Muscle of arm (tissue), 12 donors: ENCODE measurements around the gene ERBB4. TPM values are rescaled to one million over a fixed set of nuclear protein-coding genes. Genes with fewer than 3 reads are reported as not detected.
A peak's percentile ranks its signal among the peaks of the same experiment; 100 is the strongest.
"Not testable (repeated sequence)": the region's sequence is repeated elsewhere in the genome, so short reads cannot be mapped to it uniquely, and the experiment has no call there.

Source experiments
- DNase-seq: peaks from one replicate; pipeline ENCODE4 v3.0.0-alpha.2; 2013
- polyA plus RNA-seq, 12 donors: library from polyadenylated mRNA; unstranded; fragments of 120-200 nt; gene quantifications; one replicate each; pipeline ENCODE4 v1.2.1, GENCODE V29; 2013; ENCODE audit not compliant: insufficient read length in 12 of 12

Gene ERBB4
- polyA plus RNA-seq, 12 donors = 3.1 to 16.0 (median 10.8) TPM; not detected in 1

DNA sequence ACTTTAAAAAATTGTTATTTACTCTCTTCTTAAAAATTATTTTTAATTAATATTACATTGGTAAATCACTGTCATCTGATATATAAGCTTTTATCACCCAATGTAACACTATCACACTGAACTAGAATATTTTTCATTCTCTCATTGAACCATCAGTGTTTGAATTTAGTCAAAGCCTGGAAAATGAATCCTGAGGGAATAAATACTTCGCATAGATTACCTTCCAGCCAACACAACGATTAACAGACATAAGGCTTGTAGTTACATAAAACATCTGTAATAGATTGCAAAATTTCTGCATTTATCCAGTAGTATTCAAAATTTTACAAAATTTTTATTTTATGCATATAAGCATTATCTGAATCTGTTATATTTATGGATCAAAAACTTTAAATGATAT is 314.9 kb downstream of the ERBB4 start:
- no peak for DNase-seq

DNA sequence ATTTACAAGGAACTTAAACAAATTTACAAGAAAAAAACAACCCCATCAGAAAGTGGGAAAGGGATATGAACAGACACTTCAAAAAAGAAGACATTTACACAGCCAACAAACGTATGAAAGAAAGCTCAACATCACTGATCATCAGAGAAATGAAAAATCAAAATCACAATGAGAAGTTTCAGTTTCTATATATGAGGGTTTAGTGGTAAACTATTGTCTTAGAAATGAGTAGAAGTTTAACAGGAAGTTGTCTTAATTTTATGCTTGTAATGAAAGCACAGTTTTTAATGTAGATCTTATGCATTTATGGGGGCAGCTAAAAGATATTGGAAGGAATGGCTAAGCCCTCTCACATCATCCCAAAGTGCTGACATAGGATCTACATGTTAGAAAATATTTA is 325.4 kb downstream of the ERBB4 start:
- no peak for DNase-seq

DNA sequence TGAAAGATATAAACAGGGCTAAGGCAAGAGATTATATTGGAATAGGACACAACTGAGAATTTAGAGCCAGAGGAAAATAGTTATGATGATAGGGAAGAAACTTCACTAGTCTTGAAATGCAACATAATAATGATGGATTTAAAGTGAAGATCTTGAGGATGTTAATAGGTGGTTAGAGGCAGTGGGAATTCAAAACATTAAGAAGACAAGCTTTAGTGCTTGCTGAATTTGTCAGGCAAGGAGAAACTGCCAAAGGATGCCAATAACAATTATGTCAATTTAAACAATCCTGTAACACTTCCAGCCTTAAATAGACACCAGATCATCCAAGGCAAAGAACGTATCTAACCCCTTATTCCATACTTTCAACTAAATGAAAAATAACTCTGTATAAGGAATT is 330.1 kb downstream of the ERBB4 start:
- DNase-seq = no peak

DNA sequence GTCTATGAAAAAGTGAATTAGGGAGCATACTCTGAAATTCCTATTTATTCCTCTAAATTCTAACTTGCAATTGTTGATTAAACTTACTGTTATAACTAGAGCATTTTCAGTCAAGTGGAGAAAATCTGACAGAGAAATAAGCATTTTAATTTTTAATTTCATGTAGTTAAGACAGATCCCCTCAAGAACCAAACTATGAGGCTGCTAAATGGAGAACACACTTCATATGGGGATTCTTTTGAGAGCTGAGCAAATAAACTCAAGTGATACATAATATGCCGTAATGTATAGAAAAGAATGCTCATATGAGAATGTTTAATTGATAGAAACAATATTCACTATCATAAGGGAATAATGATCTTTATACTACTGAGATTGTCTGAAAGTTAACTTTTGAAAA is 340.8 kb downstream of the ERBB4 start:
- no peak for DNase-seq

DNA sequence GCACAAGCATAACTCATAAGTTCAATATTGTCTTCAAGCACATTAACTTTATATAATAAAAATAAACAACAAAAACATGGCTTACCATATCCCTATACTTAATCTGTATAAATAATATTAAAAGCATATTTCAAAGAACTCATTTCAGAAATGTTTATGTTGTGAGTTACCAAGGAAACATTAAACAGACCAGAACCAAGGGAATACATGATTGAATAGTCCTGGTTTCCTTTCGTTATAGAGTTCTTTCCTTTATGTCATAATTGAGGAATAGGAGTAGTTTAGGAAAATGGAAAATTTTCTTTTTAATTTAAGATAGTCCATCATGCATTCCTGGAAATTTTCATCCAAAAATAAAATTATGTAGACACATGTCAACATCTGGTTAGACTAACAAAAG is 343.0 kb downstream of the ERBB4 start:
- DNase-seq = peak; percentile 15

DNA sequence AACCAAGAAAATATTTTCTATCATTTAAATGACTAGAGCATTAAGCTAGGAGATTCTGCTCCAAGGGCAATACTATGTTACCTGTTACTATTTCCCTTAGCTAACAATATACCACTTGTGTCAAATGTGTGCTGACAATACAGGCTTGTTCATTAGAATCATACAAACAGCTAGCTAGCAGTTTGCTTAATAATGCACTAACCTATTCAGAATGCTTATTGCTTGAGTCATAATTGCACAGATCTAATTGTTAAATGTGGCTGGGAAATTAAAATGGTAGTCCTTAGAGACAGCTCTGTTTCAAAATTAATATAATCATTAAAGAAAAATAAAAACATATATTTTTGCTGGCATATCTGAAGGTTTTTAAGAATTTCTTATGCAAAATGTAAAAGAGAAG is 344.2 kb downstream of the ERBB4 start:
- no peak for DNase-seq

DNA sequence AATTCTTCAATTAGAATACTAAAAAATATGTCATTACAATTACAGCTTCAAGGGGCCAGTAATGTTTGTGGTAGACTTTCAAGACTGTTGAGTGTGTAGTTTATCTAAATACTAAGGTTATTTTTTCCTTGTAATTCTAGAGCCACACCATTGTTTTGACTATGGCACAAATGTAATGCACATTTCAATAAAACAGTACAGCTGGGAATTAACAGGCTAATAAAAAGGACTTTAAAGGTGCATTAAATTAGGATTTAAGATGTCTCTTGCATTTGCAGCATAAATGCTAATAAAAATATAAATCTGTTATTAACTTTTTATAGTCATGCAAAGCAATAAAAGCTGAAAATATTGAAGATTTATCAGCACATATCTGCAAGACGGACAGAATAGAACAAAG is 344.8 kb downstream of the ERBB4 start:
- DNase-seq = no peak

DNA sequence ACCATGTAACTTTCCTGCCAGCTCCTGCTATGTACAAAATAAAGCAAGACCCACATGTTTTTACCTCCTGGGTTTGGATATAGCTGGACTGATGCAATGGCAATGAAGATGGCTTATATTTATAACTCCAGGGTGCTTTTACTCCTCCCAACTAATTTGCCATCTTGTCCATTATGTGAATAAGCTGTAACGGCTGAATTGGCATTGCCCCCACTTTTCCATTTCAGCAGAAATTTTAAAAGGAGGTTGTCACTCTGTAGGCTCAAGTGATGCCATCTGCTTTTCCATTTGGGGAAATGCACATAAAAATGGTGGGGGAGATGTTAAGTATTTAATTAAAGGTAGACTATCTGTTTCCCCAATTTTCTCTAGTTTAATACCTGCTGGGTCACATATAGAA is 345.5 kb downstream of the ERBB4 start:
- no peak for DNase-seq

DNA sequence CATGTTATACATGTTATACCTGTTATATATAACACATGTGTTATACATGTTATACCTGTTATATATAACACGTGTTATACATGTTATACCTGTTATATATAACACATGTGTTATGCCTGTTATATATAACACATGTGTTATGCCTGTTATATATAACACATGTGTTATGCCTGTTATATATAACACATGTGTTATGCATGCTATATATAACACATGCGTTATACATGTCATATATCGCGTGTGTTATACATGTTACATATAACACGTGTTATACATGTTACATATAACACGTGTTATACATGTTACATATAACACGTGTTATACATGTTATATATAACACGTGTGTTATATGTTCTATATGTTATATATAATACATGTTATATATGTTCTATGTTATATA is 347.2 kb downstream of the ERBB4 start:
- DNase-seq = not testable (repeated sequence)

DNA sequence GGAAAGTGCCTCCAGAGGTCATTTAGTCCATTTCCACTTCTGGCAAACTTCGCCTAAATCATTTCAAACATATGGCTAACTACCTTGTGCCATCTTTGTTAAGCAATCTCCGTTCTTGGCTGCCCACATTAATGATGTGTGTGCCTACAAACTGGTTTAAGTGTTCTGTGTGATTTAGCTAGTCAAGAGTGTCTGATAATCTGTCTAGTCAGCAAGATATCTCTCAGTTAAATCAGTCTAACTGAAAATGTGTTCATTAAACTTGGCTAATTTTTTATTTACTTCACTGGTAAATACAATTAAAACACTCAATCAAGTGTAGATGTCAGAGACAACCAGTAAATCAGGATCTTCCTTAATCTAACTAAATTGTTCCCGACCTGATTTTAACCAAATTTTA is 352.4 kb downstream of the ERBB4 start:
- DNase-seq = no peak

DNA sequence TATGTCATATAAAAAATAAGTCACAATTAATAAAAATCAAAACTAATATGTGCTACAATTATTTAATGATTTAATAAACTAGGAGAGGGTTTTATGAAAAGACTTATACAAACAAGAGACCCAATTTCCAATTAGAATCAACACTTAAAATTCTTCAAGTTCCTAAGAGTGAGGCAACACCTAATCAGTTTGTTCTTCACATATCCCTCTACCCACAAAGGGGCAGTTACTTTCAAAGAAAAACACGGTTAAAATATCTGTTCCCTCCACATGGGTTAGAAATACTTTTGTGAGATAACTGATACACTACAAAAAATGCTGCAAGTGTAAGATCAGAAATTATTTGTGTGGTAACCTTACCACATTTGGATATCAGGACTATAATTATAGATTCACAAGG is 357.0 kb downstream of the ERBB4 start:
- no peak for DNase-seq

DNA sequence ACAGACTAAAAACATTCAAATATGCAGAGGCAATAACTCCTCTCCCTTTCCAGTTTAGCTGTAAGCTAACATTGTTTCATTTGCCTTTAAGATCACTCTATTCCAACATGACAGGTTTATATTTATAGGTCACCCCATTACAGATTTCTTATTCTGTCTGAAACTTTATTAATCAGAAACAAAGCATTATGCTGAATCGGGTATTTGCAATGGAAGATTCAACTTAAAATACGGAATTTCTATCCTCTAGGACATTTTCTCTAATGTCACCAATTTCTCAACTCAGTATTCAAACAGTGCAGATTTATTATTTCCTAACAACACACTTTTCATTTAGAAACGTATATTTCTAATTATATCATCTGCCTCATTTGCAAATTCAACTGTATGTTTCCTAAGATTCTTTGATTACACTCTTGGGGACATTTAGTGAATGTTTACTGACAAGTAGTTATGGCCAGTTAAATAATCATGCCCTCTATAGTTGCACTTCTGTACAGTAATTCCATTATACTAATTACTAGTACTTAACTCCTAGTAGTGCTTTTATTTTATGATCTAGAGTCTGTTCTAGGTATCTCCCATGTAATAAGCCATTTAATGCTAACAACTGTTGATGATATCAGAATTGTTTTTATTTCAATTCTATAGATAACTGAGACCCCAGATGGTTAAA is 358.1 kb downstream of the ERBB4 start:
- no peak for DNase-seq

DNA sequence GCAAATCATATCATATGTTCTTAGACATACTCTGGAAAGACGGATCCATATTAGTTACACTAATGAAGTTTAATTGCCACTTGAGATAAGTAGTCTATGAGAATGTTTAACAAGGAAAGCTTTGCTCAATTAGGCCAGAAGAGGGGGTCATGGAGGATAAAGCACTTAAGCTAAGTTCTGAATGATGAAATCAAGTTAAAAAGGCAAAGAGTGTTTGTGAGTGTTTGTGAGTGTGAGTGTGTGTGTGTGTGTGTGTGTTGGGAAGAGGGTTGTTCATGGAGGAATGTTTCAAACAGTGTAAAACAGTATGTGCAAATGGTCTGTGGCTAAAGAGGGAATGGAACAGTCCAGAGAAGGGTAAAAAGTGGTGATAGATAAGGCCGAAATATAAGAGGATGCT is 360.9 kb downstream of the ERBB4 start:
- DNase-seq = no peak

DNA sequence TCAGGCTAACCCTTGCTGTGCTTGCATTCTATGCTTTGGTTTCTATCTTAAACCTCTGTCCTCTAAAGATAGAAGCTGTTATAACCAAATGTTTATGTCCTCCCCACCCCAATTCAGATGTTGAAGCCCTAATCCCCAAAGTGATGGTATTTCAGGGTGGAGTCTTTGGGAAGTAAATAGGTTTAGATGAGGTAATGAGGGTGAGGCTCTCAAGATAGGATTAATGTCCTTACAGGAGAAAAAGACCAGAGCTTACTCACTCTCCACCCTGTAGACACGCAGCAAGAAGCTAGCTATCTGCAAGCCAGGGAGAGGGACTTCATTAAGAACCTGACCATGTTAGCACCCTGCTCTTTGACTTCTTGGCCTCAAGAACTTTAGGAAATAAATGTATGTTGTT is 362.5 kb downstream of the ERBB4 start:
- peak; percentile 4 for DNase-seq

DNA sequence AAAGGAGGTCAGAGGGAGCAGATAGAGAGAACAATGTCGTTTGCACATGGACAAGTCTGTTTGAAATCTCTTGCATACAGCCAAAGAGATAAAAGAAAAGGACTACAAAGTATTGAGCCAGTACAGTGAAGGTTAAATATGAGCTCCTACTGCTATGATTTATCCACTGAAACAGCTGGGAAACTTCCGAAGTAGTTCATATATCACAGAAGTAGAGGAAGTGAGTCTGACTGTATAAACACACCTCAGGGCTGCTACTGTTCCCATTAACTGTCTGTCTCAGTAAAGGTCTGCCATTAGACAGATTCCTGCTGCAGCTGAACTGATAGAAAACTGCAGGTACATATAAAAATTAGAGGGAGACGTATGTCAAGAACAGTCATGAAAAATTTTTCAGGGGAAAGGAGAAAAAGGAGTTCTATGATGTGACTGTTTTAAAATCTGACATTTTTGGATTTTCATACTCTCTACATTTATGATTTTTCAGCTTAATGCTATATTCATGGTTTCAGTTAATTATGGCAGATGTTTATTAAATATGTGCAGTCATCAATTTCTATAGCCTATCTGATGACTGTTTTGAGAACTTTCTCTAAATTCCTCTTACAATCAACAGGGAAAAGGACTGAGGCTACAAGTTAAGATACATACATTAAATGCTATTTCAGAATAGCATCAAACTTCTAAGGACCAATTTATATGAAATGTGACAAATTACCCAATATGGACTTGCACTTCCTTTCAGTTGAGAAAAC is 364.7 kb downstream of the ERBB4 start:
- DNase-seq = no peak

DNA sequence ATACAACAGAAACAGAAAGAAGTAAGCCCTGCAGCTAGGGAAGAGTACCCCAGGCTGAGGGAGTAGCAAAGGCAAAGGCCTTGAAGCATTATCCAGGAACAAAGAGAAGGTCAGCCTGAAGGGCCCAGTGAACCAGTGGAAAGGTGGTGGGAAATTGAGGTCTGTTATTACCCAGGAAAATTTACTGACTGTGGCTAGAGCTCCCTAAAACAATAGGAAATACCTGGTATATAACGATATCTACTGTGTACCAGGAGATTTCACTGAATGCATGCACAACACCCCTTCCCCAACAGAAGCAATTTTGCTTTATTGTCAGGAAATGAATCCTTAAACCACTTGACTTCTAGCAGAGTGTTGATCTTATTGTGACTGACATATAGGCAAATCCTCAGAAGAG is 365.3 kb downstream of the ERBB4 start:
- DNase-seq = no peak

DNA sequence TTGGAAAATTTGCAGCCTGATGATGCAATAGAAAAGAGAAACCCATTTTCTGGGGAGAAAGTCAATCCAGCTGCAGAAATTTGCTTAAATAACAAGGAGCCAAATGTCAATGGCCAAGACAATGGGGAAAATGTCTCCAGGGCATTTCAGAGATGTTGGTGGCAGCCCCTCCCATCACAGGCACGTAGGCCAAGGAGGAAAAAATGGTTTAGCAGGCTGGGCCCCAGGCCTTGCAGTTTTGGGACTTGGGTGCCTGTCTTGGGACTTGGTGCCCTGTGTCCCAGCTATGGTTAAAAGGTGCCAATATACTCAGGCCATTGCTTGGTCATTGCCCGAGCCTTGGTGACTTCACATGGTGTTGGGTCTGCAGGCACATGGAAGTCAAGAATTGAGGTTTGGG is 368.2 kb downstream of the ERBB4 start:
- DNase-seq = no peak

DNA sequence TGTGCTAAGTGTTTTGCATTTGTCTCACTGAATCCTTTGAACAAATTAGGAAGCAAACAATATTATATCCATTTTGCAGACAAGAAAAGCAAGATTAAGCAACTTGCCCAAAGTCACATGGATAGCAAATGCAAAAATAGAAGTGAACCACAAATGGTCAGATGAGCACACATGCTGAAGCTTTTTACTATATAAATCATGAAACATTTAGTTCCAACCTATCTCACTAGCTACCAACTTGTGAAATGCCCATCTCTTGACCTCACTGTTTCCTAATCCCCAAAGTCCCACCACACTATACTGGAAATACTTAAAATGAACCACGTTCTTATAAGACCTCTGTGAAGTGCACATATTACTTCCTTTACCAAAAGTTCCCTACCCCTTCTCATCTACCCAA is 380.5 kb downstream of the ERBB4 start:
- no peak for DNase-seq

DNA sequence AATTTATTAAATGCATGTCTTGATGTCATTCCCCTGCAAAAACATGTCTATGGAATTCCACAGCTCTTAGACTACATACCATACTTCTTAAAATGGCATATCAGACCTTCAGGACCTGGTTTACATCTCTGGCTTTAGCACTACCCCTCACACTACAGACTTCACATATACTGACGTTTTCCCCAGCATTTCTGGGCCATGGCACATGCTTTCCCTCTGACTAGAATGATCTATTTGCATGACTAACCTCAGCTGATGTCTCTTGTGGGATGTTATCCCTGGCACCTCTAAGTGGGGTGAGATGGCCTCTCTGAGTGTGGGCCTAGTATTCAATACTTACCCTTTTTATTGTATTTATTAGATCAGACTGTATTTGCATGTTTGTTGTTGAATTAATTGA is 381.6 kb downstream of the ERBB4 start:
- no peak for DNase-seq

DNA sequence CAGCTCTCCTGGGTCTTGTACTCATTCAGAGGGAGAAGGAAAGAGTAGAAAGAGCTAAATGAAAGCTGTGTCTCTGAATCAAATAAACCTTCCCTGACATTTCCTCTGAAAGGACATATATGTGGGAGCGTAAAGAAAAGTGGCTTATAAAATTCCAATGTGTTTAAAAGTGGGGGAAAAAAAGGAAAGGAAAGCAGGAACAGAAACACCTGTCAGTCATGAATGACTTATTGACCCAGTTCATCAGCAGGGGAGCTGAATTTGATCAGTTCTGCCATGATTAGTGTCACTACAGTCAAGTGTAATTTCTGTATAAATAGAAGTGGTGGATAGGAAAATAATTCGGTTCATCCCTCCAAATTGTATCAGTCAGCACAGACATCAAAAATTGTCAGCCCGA is 382.5 kb downstream of the ERBB4 start:
- DNase-seq = no peak

DNA sequence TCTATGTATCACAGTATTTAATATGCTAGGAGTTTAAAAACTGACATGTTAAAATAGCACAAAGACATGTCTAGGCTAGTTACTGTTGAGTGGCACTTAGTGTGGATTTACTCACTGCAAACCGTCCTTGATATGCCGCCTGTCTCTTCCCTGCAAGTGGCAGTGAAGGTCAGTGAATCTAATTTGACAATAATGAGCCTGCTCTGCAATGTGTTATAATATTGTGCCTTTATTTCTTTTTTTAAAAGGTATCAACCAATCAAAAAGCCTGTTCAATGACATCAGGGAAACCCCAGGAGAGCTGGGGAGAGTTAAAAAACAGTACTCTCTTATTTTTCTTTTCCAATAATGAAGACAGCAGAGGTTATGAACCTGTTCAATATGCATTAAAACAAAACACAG is 384.1 kb downstream of the ERBB4 start:
- no peak for DNase-seq

DNA sequence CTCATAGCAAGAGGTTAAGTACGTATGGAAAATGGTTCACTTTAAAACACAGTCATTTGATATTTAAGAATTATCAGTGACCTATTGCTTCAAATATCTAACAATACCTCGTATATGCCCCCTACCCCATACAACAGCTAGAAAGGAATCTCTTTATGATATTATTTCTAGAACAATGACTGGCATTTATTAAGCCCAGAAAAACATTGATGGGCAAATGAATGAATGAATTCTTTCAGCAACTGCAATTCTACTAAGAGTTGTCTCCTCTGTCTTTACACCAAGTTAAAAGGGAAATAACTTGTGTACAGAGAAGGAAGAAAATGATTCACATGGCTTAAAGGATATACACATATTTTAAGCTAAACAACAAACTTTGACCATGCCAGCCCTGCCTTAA is 384.7 kb downstream of the ERBB4 start:
- no peak for DNase-seq

DNA sequence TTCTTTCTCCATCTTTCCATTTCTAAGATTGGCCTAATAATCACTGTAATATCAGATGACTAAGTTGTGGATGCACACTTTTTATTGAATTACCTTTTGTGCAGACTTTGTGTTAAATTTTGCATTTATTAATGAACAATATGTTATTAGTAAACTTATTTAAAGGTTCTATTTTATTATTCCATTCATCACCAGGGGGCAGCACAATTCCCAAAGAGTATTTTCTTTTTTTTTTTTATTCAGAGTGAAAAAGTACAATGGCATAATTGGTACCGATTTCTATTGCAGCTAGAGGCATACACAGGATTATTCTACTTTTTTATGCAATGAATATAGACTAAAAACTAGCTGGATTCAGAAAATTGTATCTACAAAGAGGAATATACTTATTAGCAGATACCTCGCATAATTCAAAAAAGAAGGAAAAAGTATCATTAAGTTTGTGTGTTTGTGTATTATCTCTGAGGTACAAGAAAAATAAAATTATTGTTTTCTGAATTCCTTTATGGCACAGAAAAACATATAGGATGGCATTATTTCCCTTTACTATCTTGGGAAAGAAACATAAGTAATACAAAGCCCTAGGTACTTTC is 390.6 kb downstream of the ERBB4 start:
- DNase-seq = peak; percentile 6
